Rectal smooth muscle tissue (tissue), 1 donor: ENCODE measurements around the gene GREM2.

Source experiments
- H3K27ac ChIP-seq: one replicate; pipeline ENCODE4 v1.7.0; 2013; ENCODE audit warnings: low read depth, low read length, inconsistent platforms
- H3K27me3 ChIP-seq: one replicate; pipeline ENCODE4 v1.7.0; 2013; ENCODE audit warnings: low read length; ENCODE audit not compliant: control insufficient read depth, insufficient read depth
- H3K36me3 ChIP-seq: one replicate; pipeline ENCODE4 v1.7.0; 2013; ENCODE audit warnings: low read length; ENCODE audit not compliant: control insufficient read depth, insufficient read depth
- H3K4me1 ChIP-seq: one replicate; pipeline ENCODE4 v1.7.0; 2013; ENCODE audit warnings: low read length; ENCODE audit not compliant: control insufficient read depth, insufficient read depth
- H3K4me3 ChIP-seq: one replicate; pipeline ENCODE4 v1.7.0; 2013; ENCODE audit warnings: low read length
- H3K9ac ChIP-seq: one replicate; pipeline ENCODE4 v1.7.0; 2013; ENCODE audit warnings: low read length

The GREM2 gene

GRCh38 chr1:240611619-240612480 is at the start of gene GREM2:
Gene GREM2, minus strand, starts transcription at chr1:240612155. Its CDS starts 118,680 bp downstream, at chr1:240493475.
- peak within 1 kb of the TSS; percentile 87 for H3K4me3 ChIP-seq
- no peaks in the 10 kb centered on the region for H3K4me1 ChIP-seq
- H3K9ac ChIP-seq = peak within 1 kb of the TSS; percentile 39
- peak within 1 kb of the TSS; percentile 75 for H3K27ac ChIP-seq
- H3K27me3 ChIP-seq = no peaks in the 10 kb centered on the region
- no peaks in the 10 kb centered on the region for H3K36me3 ChIP-seq

- no peak overlapping the region for H3K9ac ChIP-seq
- no peaks in the 10 kb centered on the region for H3K4me1 ChIP-seq
- H3K4me3 ChIP-seq = no peak overlapping the region
- H3K36me3 ChIP-seq = no peaks in the 10 kb centered on the region
- no peaks in the 10 kb centered on the region for H3K27me3 ChIP-seq
- H3K27ac ChIP-seq = no peak overlapping the region
Observed at GRCh38 chr1:240658312-240658960, 46.5 kb upstream of the GREM2 start.

- Histone ChIP-seq H3K4me3 (no peak overlapping the region), H3K27me3 (no peaks in the 10 kb centered on the region), H3K27ac (no peak overlapping the region), H3K4me1 (no peaks in the 10 kb centered on the region), H3K9ac (no peak overlapping the region), H3K36me3 (no peaks in the 10 kb centered on the region)
Observed at GRCh38 chr1:240656531-240656930, 44.6 kb upstream of the GREM2 start.

GRCh38 chr1:240652961-240653409 is 41.0 kb upstream of the GREM2 start:
- Histone ChIP-seq H3K27me3 (no peaks in the 10 kb centered on the region), H3K4me3 (no peak overlapping the region), H3K36me3 (no peaks in the 10 kb centered on the region), H3K27ac (no peak overlapping the region), H3K9ac (no peak overlapping the region), H3K4me1 (no peaks in the 10 kb centered on the region)

GRCh38 chr1:240652549-240652948 is 40.6 kb upstream of the GREM2 start:
- Histone ChIP-seq H3K4me3 (no peak overlapping the region), H3K27me3 (no peaks in the 10 kb centered on the region), H3K36me3 (no peaks in the 10 kb centered on the region), H3K9ac (no peak overlapping the region), H3K27ac (no peak overlapping the region), H3K4me1 (no peaks in the 10 kb centered on the region)

GRCh38 chr1:240650877-240651276 is 38.9 kb upstream of the GREM2 start:
- no peak overlapping the region for H3K9ac ChIP-seq
- H3K27me3 ChIP-seq = no peaks in the 10 kb centered on the region
- H3K27ac ChIP-seq = no peak overlapping the region
- no peaks in the 10 kb centered on the region for H3K36me3 ChIP-seq
- H3K4me3 ChIP-seq = no peak overlapping the region
- H3K4me1 ChIP-seq = no peaks in the 10 kb centered on the region

- Histone ChIP-seq H3K36me3 (no peaks in the 10 kb centered on the region), H3K4me3 (no peak overlapping the region), H3K4me1 (no peaks in the 10 kb centered on the region), H3K27ac (no peak overlapping the region), H3K9ac (no peak overlapping the region), H3K27me3 (no peaks in the 10 kb centered on the region)
Observed at GRCh38 chr1:240649733-240650721, 38.1 kb upstream of the GREM2 start.

- Histone ChIP-seq H3K27ac (no peak overlapping the region), H3K4me1 (no peaks in the 10 kb centered on the region), H3K27me3 (no peaks in the 10 kb centered on the region), H3K4me3 (no peak overlapping the region), H3K36me3 (no peaks in the 10 kb centered on the region), H3K9ac (no peak overlapping the region)
Observed at GRCh38 chr1:240646571-240647240, 34.8 kb upstream of the GREM2 start.

GRCh38 chr1:240644732-240645131 is 32.8 kb upstream of the GREM2 start:
- Histone ChIP-seq H3K36me3 (no peaks in the 10 kb centered on the region), H3K4me1 (no peaks in the 10 kb centered on the region), H3K4me3 (no peak overlapping the region), H3K27me3 (no peaks in the 10 kb centered on the region), H3K9ac (no peak overlapping the region), H3K27ac (no peak overlapping the region)

- Histone ChIP-seq H3K36me3 (no peaks in the 10 kb centered on the region), H3K9ac (no peak overlapping the region), H3K4me3 (no peak overlapping the region), H3K4me1 (no peaks in the 10 kb centered on the region), H3K27ac (no peak overlapping the region), H3K27me3 (no peaks in the 10 kb centered on the region)
Observed at GRCh38 chr1:240635466-240636256, 23.7 kb upstream of the GREM2 start.

GRCh38 chr1:240630409-240630808 is 18.5 kb upstream of the GREM2 start:
- H3K27me3 ChIP-seq = no peaks in the 10 kb centered on the region
- no peak overlapping the region for H3K4me3 ChIP-seq
- no peaks in the 10 kb centered on the region for H3K36me3 ChIP-seq
- no peak overlapping the region for H3K27ac ChIP-seq
- no peak overlapping the region for H3K9ac ChIP-seq
- H3K4me1 ChIP-seq = no peaks in the 10 kb centered on the region
